ENCODE data around the gene HSD17B7.

GRCh38 chr1:162757476-162757875 is 33.0 kb upstream of the HSD17B7 start:
- TF ChIP-seq POLR2AphosphoS5 (IDR thresholded peaks at IDR 0.05; ENCODE audit: low read depth, low read length) (no peak), ZNF772 (CRISPR knock-in tag; IDR thresholded peaks at IDR 0.05) (no peak), ZNF34 (CRISPR knock-in tag; IDR thresholded peaks at IDR 0.05; ENCODE audit: borderline replicate concordance) (no peak), ZZZ3 (CRISPR knock-in tag; IDR thresholded peaks at IDR 0.05; ENCODE audit: borderline replicate concordance) (no peak), KLF11 (CRISPR knock-in tag; IDR thresholded peaks at IDR 0.05) (no peak), EZH2 (conservative IDR thresholded peaks at IDR 0.05; ENCODE audit: low read depth, low read length) (no peak), STAT5B (CRISPR knock-in tag; IDR thresholded peaks at IDR 0.05) (no peak)
